ES-I3 (cell line): Measurements from ENCODE around the gene ATP6AP2.
"Not testable (repeated sequence)": the region's sequence is repeated elsewhere in the genome, so short reads cannot be mapped to it uniquely, and the experiment has no call there.

ENCODE experiments used
- H3K36me3 ChIP-seq: 2 replicates; pipeline ENCODE4 v1.6.1; 2013; ENCODE audit warnings: mild to moderate bottlenecking, low read length, control low read depth, moderate library complexity; ENCODE audit not compliant: insufficient read depth
- H3K4me1 ChIP-seq: 2 replicates; pipeline ENCODE4 v1.6.1; 2013; ENCODE audit warnings: mild to moderate bottlenecking, control low read depth, low read length; ENCODE audit not compliant: insufficient read depth
- H3K9ac ChIP-seq: 2 replicates; pipeline ENCODE4 v1.6.1; 2013; ENCODE audit warnings: low read depth, mild to moderate bottlenecking, low read length, moderate library complexity
- H3K9me3 ChIP-seq: 2 replicates; pipeline ENCODE4 v1.6.1; 2013; ENCODE audit warnings: mild to moderate bottlenecking, low read length, moderate library complexity; ENCODE audit not compliant: control insufficient read depth, insufficient read depth

The ATP6AP2 gene

GRCh38 chrX:40587623-40588022 lies 6.9 kb downstream of the ATP6AP2 start:
- H3K9me3 ChIP-seq, H3K9ac ChIP-seq, H3K36me3 ChIP-seq, H3K4me1 ChIP-seq: not testable (repeated sequence)

GRCh38 chrX:40589616-40590321 lies 9.0 kb downstream of the ATP6AP2 start:
- not testable (repeated sequence) for H3K4me1 ChIP-seq, H3K36me3 ChIP-seq, H3K9ac ChIP-seq, H3K9me3 ChIP-seq

GRCh38 chrX:40603446-40603845 lies 22.7 kb downstream of the ATP6AP2 start:
- no peak overlapping the region for H3K9ac ChIP-seq
- H3K9me3 ChIP-seq, result no peaks in the 10 kb centered on the region
- H3K4me1 ChIP-seq, result no peaks in the 10 kb centered on the region
- no peaks in the 10 kb centered on the region; the same call in 1 of the 2 replicates for H3K36me3 ChIP-seq

GRCh38 chrX:40607381-40607780 lies 26.6 kb downstream of the ATP6AP2 start:
- no peaks in the 10 kb centered on the region for H3K4me1 ChIP-seq
- H3K36me3 ChIP-seq, result no peaks in the 10 kb centered on the region; the same call in 1 of the 2 replicates
- no peak overlapping the region for H3K9ac ChIP-seq
- no peaks in the 10 kb centered on the region for H3K9me3 ChIP-seq

- H3K9ac ChIP-seq, result no peak overlapping the region
- H3K4me1 ChIP-seq, result no peaks in the 10 kb centered on the region
- H3K9me3 ChIP-seq, result no peaks in the 10 kb centered on the region
- H3K36me3 ChIP-seq, result no peaks in the 10 kb centered on the region
These were observed 31.7 kb downstream of the ATP6AP2 start for GRCh38 chrX:40612511-40612910.

GRCh38 chrX:40615976-40616375 lies 35.2 kb downstream of the ATP6AP2 start:
- Histone ChIP-seq H3K4me1 (no peaks in the 10 kb centered on the region), H3K36me3 (no peaks in the 10 kb centered on the region), H3K9ac (no peak overlapping the region), H3K9me3 (no peaks in the 10 kb centered on the region)

- no peaks in the 10 kb centered on the region for H3K4me1 ChIP-seq
These were observed 36.8 kb downstream of the ATP6AP2 start for GRCh38 chrX:40617566-40617965.

GRCh38 chrX:40622479-40623138 lies 41.8 kb downstream of the ATP6AP2 start:
- no peaks in the 10 kb centered on the region for H3K4me1 ChIP-seq
- no peak overlapping the region for H3K9ac ChIP-seq
- H3K9me3 ChIP-seq, result no peaks in the 10 kb centered on the region
- H3K36me3 ChIP-seq, result no peaks in the 10 kb centered on the region; the same call in 1 of the 2 replicates

More at GRCh38 chrX:40617566-40617965, 36.8 kb downstream of the ATP6AP2 start:
- Histone ChIP-seq H3K9ac (no peak overlapping the region), H3K9me3 (no peaks in the 10 kb centered on the region), H3K36me3 (no peaks in the 10 kb centered on the region)

GRCh38 chrX:40623139-40623536 lies 42.4 kb downstream of the ATP6AP2 start, which contains the start of gene MPC1L:
MPC1L (plus strand) TSS chrX:40623428; CDS start chrX:40623566, 138 bp downstream.
- H3K4me1 ChIP-seq, result no peaks in the 10 kb centered on the region
- H3K9me3 ChIP-seq, result no peaks in the 10 kb centered on the region
- H3K9ac ChIP-seq, result no peak within 1 kb of the TSS
- no peaks in the 10 kb centered on the region; the same call in 1 of the 2 replicates for H3K36me3 ChIP-seq

- Histone ChIP-seq H3K4me1 (no peaks in the 10 kb centered on the region), H3K9ac (no peak overlapping the region), H3K9me3 (no peaks in the 10 kb centered on the region), H3K36me3 (no peaks in the 10 kb centered on the region; the same call in 1 of the 2 replicates)
These were observed 42.9 kb downstream of the ATP6AP2 start for GRCh38 chrX:40623665-40624064.

GRCh38 chrX:40625294-40625693 lies 44.5 kb downstream of the ATP6AP2 start:
- Histone ChIP-seq H3K36me3 (no peaks in the 10 kb centered on the region; the same call in 1 of the 2 replicates), H3K9ac (no peak overlapping the region), H3K4me1 (no peaks in the 10 kb centered on the region), H3K9me3 (no peaks in the 10 kb centered on the region)

GRCh38 chrX:40628506-40628905 lies 47.7 kb downstream of the ATP6AP2 start:
- Histone ChIP-seq H3K4me1 (no peaks in the 10 kb centered on the region), H3K36me3 (peaks cover 2% of the 10 kb centered on the region; the same call in 1 of the 2 replicates), H3K9me3 (no peaks in the 10 kb centered on the region), H3K9ac (no peak overlapping the region)

- H3K9me3 ChIP-seq, result no peaks in the 10 kb centered on the region
- peaks cover 5% of the 10 kb centered on the region; the same call in 1 of the 2 replicates for H3K36me3 ChIP-seq
- H3K4me1 ChIP-seq, result no peaks in the 10 kb centered on the region
These were observed 51.4 kb downstream of the ATP6AP2 start for GRCh38 chrX:40632199-40632598.

GRCh38 chrX:40637687-40638086 lies 56.9 kb downstream of the ATP6AP2 start:
- no peak overlapping the region for H3K9ac ChIP-seq
- no peaks in the 10 kb centered on the region for H3K9me3 ChIP-seq
- H3K36me3 ChIP-seq, result peaks cover 5% of the 10 kb centered on the region; the same call in 1 of the 2 replicates
- H3K4me1 ChIP-seq, result no peaks in the 10 kb centered on the region

More at GRCh38 chrX:40632199-40632598, 51.4 kb downstream of the ATP6AP2 start:
- no peak overlapping the region for H3K9ac ChIP-seq

- no peaks in the 10 kb centered on the region for H3K4me1 ChIP-seq
- no peaks in the 10 kb centered on the region for H3K36me3 ChIP-seq
- H3K9ac ChIP-seq, result no peak overlapping the region
- H3K9me3 ChIP-seq, result no peaks in the 10 kb centered on the region
These were observed 63.4 kb downstream of the ATP6AP2 start for GRCh38 chrX:40644176-40644575.
